Measurements from ENCODE around the gene CEP112. TPM values are rescaled to one million over a fixed set of nuclear protein-coding genes. Genes with fewer than 3 reads are reported as not detected.

Gene CEP112
- total and polyA plus RNA-seq, 2 of the 8 experiments (the other 6 are each of a cell fraction or from before 2014, with no cell fraction given), result 0.62 to 3.1 TPM

DNA sequence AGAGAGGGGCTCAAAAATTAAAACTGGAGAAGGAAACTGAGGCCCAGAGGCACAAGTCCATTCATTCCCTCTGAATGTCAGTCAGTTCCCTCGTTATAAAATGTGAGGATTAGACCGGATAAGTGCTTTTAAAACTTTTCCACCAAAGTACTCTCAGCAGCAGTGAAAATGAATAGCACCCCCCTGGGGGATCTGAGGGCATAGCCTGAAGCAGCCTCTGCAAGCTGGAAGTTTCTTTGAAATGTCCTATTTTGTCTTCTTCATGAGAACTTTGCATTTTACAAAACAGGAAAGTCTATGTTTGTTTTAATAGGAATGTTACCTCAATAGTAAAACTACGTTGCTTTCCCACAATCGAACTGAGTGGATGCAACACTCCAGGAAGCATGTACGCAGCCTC, 273.0 kb downstream of the CEP112 start:
- H3K4me1 ChIP-seq (replicated peaks in 1 of 4; ENCODE audit: control insufficient read depth in 3 of 4, insufficient read depth in 4 of 4, low read length in 3 of 4), result peaks cover 0 to 6% (median 0%) of the 10 kb centered on the region in 4 experiments; a peak in 1 of 7 replicates
- no peak overlapping the region for H2AFZ ChIP-seq (ENCODE audit: low read length)
- no peak overlapping the region for H2BK20ac ChIP-seq (ENCODE audit: low read length)
- no peak overlapping the region for H3K4me2 ChIP-seq (ENCODE audit: insufficient read depth in 1 of 2, low read depth in 2 of 2, low read length in 2 of 2)
- H2BK12ac ChIP-seq (ENCODE audit: low read depth, low read length), result no peak overlapping the region
- H3K4ac ChIP-seq (replicated peaks; ENCODE audit: insufficient read length, low read depth, low read length), result no peak overlapping the region
- H3K9ac ChIP-seq (replicated peaks in 1 of 4; ENCODE audit: extremely low read depth in 1 of 4, low read depth in 3 of 4, low read length in 3 of 4), result no peak overlapping the region
- no peak overlapping the region for H3K4me3 ChIP-seq (ENCODE audit: extremely low read depth in 1 of 4, insufficient read depth in 2 of 4, low read depth in 3 of 4, low read length in 4 of 4)
- FAIRE-seq, result peak; percentile 60
- H3K9me3 ChIP-seq (ENCODE audit: insufficient read depth in 2 of 2, low read depth in 1 of 2, low read length in 1 of 2), result no peaks in the 10 kb centered on the region
- H3K79me2 ChIP-seq (ENCODE audit: control insufficient read depth in 1 of 2, insufficient read depth in 2 of 2, low read length in 2 of 2), result no peaks in the 10 kb centered on the region
- 79% methylated on average over 5 of the region's 5 CpGs; no CpG with 5 or more reads in 1 of the 2 experiments for WGBS, 2 experiments (ENCODE audit: extremely low coverage in 1 of 2, insufficient coverage in 1 of 2, insufficient read length in 1 of 2, insufficient replicate concordance in 2 of 2, low coverage in 1 of 2, low lambda C conversion rate in 2 of 2, missing lambda C conversion rate in 1 of 2)
- DNase-seq (ENCODE audit: low read depth in 1 of 2, low spot score in 2 of 2), result no peak
- H4K8ac ChIP-seq (ENCODE audit: extremely low read depth, insufficient read depth, low read length), result no peak overlapping the region
- no peaks in the 10 kb centered on the region for H4K20me1 ChIP-seq (replicated peaks in 1 of 2; ENCODE audit: control insufficient read depth in 1 of 2, insufficient read depth in 2 of 2, low read length in 2 of 2)
- H2BK15ac ChIP-seq (ENCODE audit: low read length), result no peak overlapping the region
- no peak overlapping the region for H3K14ac ChIP-seq (ENCODE audit: insufficient read length)
- H2BK5ac ChIP-seq (ENCODE audit: low read depth, low read length), result no peak overlapping the region
- H3K36me3 ChIP-seq (ENCODE audit: control insufficient read depth in 2 of 4, insufficient read depth in 4 of 4, low read length in 3 of 4), result no peaks in the 10 kb centered on the region
- H3K27me3 ChIP-seq (replicated peaks in 1 of 4; ENCODE audit: control insufficient read depth in 3 of 4, extremely low read depth in 1 of 4, insufficient read depth in 3 of 4, low read length in 3 of 4), result no peaks in the 10 kb centered on the region
- H3K23me2 ChIP-seq (ENCODE audit: low read depth, low read length), result no peaks in the 10 kb centered on the region
- H4K91ac ChIP-seq (replicated peaks; ENCODE audit: insufficient read length, low read length), result no peak overlapping the region
- ChIA-PET POLR2A (ENCODE audit: partially characterized antibody) (no interaction called here), CTCF (ENCODE audit: partially characterized antibody) (interaction anchor here (1.1 kb wide), 1 partner anchor 16 kb away, joined by 5 read pairs; no protein-coding TSS in a partner anchor)
- no peak overlapping the region for H3K23ac ChIP-seq (ENCODE audit: insufficient read length)
- H3K79me1 ChIP-seq (ENCODE audit: low read depth, low read length), result no peaks in the 10 kb centered on the region
- TF ChIP-seq CHD2 (IDR thresholded peaks at IDR 0.05; ENCODE audit: low read length) (no peak), RAD21 (IDR thresholded peaks at IDR 0.05 in 1 of 2, conservative IDR thresholded peaks at IDR 0.05 in 1 of 2; ENCODE audit: low read depth in 2 of 2, low read length in 2 of 2) (peak; percentile 46 to 50; a peak in 3 of 4 replicates), BACH1 (IDR thresholded peaks at IDR 0.05; ENCODE audit: low read length) (no peak)
- TF ChIP-seq, protein P1, sequence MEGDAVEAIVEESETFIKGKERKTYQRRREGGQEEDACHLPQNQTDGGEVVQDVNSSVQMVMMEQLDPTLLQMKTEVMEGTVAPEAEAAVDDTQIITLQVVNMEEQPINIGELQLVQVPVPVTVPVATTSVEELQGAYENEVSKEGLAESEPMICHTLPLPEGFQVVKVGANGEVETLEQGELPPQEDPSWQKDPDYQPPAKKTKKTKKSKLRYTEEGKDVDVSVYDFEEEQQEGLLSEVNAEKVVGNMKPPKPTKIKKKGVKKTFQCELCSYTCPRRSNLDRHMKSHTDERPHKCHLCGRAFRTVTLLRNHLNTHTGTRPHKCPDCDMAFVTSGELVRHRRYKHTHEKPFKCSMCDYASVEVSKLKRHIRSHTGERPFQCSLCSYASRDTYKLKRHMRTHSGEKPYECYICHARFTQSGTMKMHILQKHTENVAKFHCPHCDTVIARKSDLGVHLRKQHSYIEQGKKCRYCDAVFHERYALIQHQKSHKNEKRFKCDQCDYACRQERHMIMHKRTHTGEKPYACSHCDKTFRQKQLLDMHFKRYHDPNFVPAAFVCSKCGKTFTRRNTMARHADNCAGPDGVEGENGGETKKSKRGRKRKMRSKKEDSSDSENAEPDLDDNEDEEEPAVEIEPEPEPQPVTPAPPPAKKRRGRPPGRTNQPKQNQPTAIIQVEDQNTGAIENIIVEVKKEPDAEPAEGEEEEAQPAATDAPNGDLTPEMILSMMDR (IDR thresholded peaks at IDR 0.05; ENCODE audit: control extremely low read depth in 1 of 3, insufficient read depth in 1 of 3, low read depth in 1 of 3, low read length in 3 of 3), result peak; percentile 9 to 37 (median 14); a peak in 3 of 4 replicates
- TF ChIP-seq, protein P2, sequence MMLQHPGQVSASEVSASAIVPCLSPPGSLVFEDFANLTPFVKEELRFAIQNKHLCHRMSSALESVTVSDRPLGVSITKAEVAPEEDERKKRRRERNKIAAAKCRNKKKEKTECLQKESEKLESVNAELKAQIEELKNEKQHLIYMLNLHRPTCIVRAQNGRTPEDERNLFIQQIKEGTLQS (IDR thresholded peaks at IDR 0.05; ENCODE audit: insufficient read depth, low read depth, low read length), result no peak
- no peak overlapping the region for H3K27ac ChIP-seq (ENCODE audit: low read depth, low read length)
- H4K5ac ChIP-seq (ENCODE audit: insufficient read length, low read depth, low read length), result no peak overlapping the region
- no peak overlapping the region for H2BK120ac ChIP-seq (replicated peaks; ENCODE audit: low read depth, low read length)
- no peak overlapping the region for H3K56ac ChIP-seq (replicated peaks; ENCODE audit: insufficient read length, low read depth, low read length)
- no peak overlapping the region for H3K18ac ChIP-seq (ENCODE audit: extremely low read depth, low read length)
- H2AK5ac ChIP-seq (ENCODE audit: low read depth, low read length), result no peak overlapping the region

Data from H1 (cell line).